Tibial nerve (tissue), 4 donors: ENCODE results near the gene CARD9. TPM values are rescaled to one million over a fixed set of nuclear protein-coding genes. Genes with fewer than 3 reads are reported as not detected.

Source experiments
- DNase-seq, 2 donors: peaks; one replicate each; pipeline ENCODE4 v3.0.0-alpha.2; 2019; ENCODE audit warnings: low spot score in 2 of 2
- H3K27ac ChIP-seq, 4 donors: fragments of 200-600 bp; sonication (generic) in 3 of 4; one replicate each; pipeline ENCODE4 v1.5.1; 2017 to 2019; ENCODE audit warnings: mild to moderate bottlenecking in 1 of 4
- H3K27me3 ChIP-seq, 2 donors: fragments of 200-600 bp; sonication (generic) in 1 of 2; one replicate each; pipeline versions ENCODE4 v1.5.1 to v1.6.0; 2017 to 2019
- H3K36me3 ChIP-seq, 3 donors: fragments of 200-600 bp; sonication (generic); one replicate each; pipeline ENCODE4 v1.5.1; 2018 to 2019
- H3K4me1 ChIP-seq, 4 donors: fragments of 200-600 bp; sonication (generic) in 3 of 4; one replicate each; pipeline ENCODE4 v1.5.1; 2017 to 2019
- H3K4me3 ChIP-seq, 4 donors: fragments of 200-600 bp; sonication (generic) in 3 of 4; one replicate each; pipeline ENCODE4 v1.5.1; 2017 to 2019; ENCODE audit warnings: mild to moderate bottlenecking in 1 of 4, moderate library complexity in 1 of 4
- H3K9me3 ChIP-seq, 4 donors: fragments of 200-600 bp; sonication (generic) in 3 of 4; one replicate each; pipeline ENCODE4 v1.5.1; 2017 to 2019
- EP300 ChIP-seq, 2 donors: sonication (generic); formaldehyde crosslinking; IDR thresholded peaks; one replicate each; pipeline ENCODE4 v1.6.1; 2017; ENCODE audit warnings: antibody characterized with exemption in 2 of 2, mild to moderate bottlenecking in 1 of 2
- POLR2A ChIP-seq, 2 donors: fragments of 450-650 bp; IDR thresholded peaks; one replicate each; pipeline ENCODE4 v1.6.1; 2017; ENCODE audit warnings: antibody characterized with exemption in 2 of 2, mild to moderate bottlenecking in 2 of 2, moderate library complexity in 2 of 2
- WGBS, 2 donors: methylation state at CpG; one replicate each; pipeline ENCODE4 v1.1.5; 2018; 5-methylcytosine and 5-hydroxymethylcytosine counted together
- total RNA-seq, 4 donors: library from RNA; depleted of rRNA; stranded (reverse); fragments of >200 nt; gene quantifications; one replicate each; pipeline ENCODE4 v1.1.0, GENCODE V29; 2016
- TF ChIP-seq, protein P1 (sequence below), 5 experiments: fragments of 200-600 bp in 3 of 5; fragments of 450-650 bp in 2 of 5; sonication (generic) in 3 of 5; IDR thresholded peaks; one replicate each; pipeline ENCODE4 v1.5.1; 2016 to 2019; ENCODE audit warnings: antibody characterized with exemption in 5 of 5, mild to moderate bottlenecking in 3 of 5, moderate library complexity in 2 of 5

Gene CARD9
- total RNA-seq, 4 donors from 2014 or later = 3.1 to 19.8 (median 3.1) TPM

GRCh38 chr9:136380381-136380780 lies 6.9 kb upstream of the CARD9 start:
- no peak for DNase-seq
- peaks cover 0 to 91% (median 8%) of the 10 kb centered on the region in 3 donors for H3K36me3 ChIP-seq
- 95% methylated on average over 14 to 16 of the region's 17 CpGs for WGBS, 2 donors
- H3K27ac ChIP-seq = no peak overlapping the region
- peaks cover 0 to 9% (median 0%) of the 10 kb centered on the region in 4 donors for H3K4me1 ChIP-seq
- no peaks in the 10 kb centered on the region for H3K9me3 ChIP-seq
- TF ChIP-seq, protein P1, sequence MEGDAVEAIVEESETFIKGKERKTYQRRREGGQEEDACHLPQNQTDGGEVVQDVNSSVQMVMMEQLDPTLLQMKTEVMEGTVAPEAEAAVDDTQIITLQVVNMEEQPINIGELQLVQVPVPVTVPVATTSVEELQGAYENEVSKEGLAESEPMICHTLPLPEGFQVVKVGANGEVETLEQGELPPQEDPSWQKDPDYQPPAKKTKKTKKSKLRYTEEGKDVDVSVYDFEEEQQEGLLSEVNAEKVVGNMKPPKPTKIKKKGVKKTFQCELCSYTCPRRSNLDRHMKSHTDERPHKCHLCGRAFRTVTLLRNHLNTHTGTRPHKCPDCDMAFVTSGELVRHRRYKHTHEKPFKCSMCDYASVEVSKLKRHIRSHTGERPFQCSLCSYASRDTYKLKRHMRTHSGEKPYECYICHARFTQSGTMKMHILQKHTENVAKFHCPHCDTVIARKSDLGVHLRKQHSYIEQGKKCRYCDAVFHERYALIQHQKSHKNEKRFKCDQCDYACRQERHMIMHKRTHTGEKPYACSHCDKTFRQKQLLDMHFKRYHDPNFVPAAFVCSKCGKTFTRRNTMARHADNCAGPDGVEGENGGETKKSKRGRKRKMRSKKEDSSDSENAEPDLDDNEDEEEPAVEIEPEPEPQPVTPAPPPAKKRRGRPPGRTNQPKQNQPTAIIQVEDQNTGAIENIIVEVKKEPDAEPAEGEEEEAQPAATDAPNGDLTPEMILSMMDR (IDR thresholded peaks at IDR 0.05) = no peak
- no peak for TF ChIP-seq EP300 (IDR thresholded peaks at IDR 0.05)
- TF ChIP-seq POLR2A (IDR thresholded peaks at IDR 0.05) = no peak
- no peak overlapping the region for H3K4me3 ChIP-seq
- no peaks in the 10 kb centered on the region for H3K27me3 ChIP-seq

- Histone ChIP-seq H3K36me3 (peaks cover 0 to 91% (median 8%) of the 10 kb centered on the region in 3 donors), H3K9me3 (no peaks in the 10 kb centered on the region), H3K27ac (no peak overlapping the region), H3K4me1 (peaks cover 0 to 9% (median 0%) of the 10 kb centered on the region in 4 donors), H3K4me3 (no peak overlapping the region), H3K27me3 (no peaks in the 10 kb centered on the region)
- TF ChIP-seq EP300 (IDR thresholded peaks at IDR 0.05) = no peak
- TF ChIP-seq, protein P1 (IDR thresholded peaks at IDR 0.05) = no peak
- TF ChIP-seq POLR2A (IDR thresholded peaks at IDR 0.05) = no peak
- 79 to 91% methylated on average over 8 to 9 of the region's 11 CpGs for WGBS, 2 donors
- DNase-seq = no peak
Observed at GRCh38 chr9:136379891-136380290, 6.4 kb upstream of the CARD9 start.

GRCh38 chr9:136379401-136379800 lies 5.9 kb upstream of the CARD9 start:
- Histone ChIP-seq H3K27ac (no peak overlapping the region), H3K4me3 (no peak overlapping the region), H3K27me3 (no peaks in the 10 kb centered on the region), H3K9me3 (no peaks in the 10 kb centered on the region), H3K36me3 (peaks cover 0 to 90% (median 7%) of the 10 kb centered on the region in 3 donors), H3K4me1 (peaks cover 0 to 9% (median 0%) of the 10 kb centered on the region in 4 donors)
- no peak for TF ChIP-seq EP300 (IDR thresholded peaks at IDR 0.05)
- TF ChIP-seq, protein P1 (IDR thresholded peaks at IDR 0.05) = no peak
- no peak for TF ChIP-seq POLR2A (IDR thresholded peaks at IDR 0.05)
- no peak for DNase-seq
- WGBS, 2 donors = 83 to 88% methylated on average over 2 to 4 of the region's 11 CpGs

DNA sequence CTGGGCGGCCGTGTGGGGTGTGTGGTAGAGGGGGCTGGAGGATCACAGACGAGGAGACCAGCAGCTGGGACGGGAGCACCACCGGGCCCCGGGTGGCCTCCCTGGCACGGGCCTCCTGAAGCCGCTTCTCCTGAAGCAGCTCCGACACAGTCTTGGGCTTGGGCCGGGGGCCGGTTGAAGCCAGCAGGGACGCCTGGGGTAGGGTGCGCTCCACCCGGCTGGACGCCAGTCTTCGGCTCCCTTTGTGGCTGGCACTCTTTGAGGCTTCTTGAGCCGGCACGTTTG lies 5.5 kb upstream of the CARD9 start:
- Histone ChIP-seq H3K27ac (no peak overlapping the region), H3K9me3 (no peaks in the 10 kb centered on the region), H3K36me3 (peaks cover 0 to 90% (median 2%) of the 10 kb centered on the region in 3 donors), H3K4me3 (no peak overlapping the region), H3K27me3 (no peaks in the 10 kb centered on the region), H3K4me1 (peaks cover 0 to 9% (median 0%) of the 10 kb centered on the region in 4 donors)
- no peak for DNase-seq
- TF ChIP-seq, protein P1 (IDR thresholded peaks at IDR 0.05) = no peak
- no peak for TF ChIP-seq POLR2A (IDR thresholded peaks at IDR 0.05)
- TF ChIP-seq EP300 (IDR thresholded peaks at IDR 0.05) = no peak
- whole genome bisulfite sequencing, 2 donors = 87 to 88% methylated on average over 8 to 12 of the region's 18 CpGs

DNA sequence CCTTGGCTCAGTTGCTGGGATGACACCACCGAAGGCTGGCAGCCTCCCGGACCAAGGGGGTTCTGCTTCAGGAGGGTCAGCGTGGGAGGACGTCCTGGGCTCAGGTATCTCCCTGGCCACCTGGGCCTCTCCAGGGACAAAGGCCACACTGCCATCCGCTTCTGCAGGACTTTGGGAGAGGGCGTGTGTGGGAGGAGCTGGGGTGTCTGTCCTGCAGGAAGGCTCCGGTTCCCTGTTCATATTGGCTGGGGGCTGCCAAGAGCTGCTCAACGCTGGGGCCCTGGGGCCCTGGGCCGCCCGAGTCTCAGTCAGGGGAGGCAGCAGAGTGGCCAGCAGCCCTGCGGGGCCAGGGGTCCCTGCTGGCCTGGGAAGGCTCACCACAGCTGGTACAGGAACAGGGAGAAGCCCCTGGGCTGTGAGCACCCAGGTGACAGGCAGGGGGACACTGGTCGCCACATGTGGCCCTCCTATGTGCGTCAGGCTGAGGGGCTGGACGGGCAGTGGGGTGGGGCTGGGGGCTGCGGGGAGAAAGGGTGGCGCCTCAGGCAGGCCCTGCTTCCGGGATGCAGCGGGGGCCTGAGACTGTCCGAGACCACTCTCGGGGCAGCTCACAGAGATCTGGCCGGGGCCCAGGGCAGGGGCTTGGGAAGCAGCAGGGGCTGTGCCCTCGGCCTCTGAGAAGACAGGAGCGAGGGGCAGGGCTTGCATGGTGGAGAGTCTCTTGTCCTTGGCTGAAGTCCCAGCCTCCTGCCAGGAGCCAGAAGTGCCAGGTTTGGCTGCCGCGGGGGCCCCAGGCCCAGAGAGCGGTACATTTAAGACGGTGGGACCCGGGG lies 4.9 kb upstream of the CARD9 start:
- TF ChIP-seq EP300 (IDR thresholded peaks at IDR 0.05) (no peak), POLR2A (IDR thresholded peaks at IDR 0.05) (no peak)
- TF ChIP-seq, protein P1 (IDR thresholded peaks at IDR 0.05) = no peak

More for the DNA sequence above, 4.9 kb upstream of the CARD9 start:
- Histone ChIP-seq H3K4me3 (no peak overlapping the region), H3K36me3 (peaks cover 0 to 87% (median 0%) of the 10 kb centered on the region in 3 donors), H3K27ac (no peak overlapping the region), H3K4me1 (peaks cover 0 to 13% (median 0%) of the 10 kb centered on the region in 4 donors), H3K9me3 (no peaks in the 10 kb centered on the region), H3K27me3 (no peaks in the 10 kb centered on the region)
- DNase-seq = no peak
- WGBS, 2 donors = 84 to 89% methylated on average over 3 to 28 of the region's 28 CpGs
